Measurements from ENCODE around the gene NCOR2.

Gene NCOR2

GRCh38 chr12:124566997-124567672, at the start of gene NCOR2:
Gene NCOR2, minus strand, starts transcription at chr12:124567612. Its CDS starts 72,361 bp downstream, at chr12:124495251.
- peak; percentile 63 for DNase-seq (ENCODE audit: low spot score)

- no peak for DNase-seq (ENCODE audit: low spot score)
Observed at GRCh38 chr12:124616394-124617221, 49.2 kb upstream of the NCOR2 start.

- DNase-seq (ENCODE audit: low spot score) = no peak
Observed at GRCh38 chr12:124614512-124615292, 47.3 kb upstream of the NCOR2 start.

- no peak for DNase-seq (ENCODE audit: low spot score)
Observed at GRCh38 chr12:124613151-124613585, 45.8 kb upstream of the NCOR2 start.

- no peak for DNase-seq (ENCODE audit: low spot score)
Observed at GRCh38 chr12:124612410-124612680, 44.9 kb upstream of the NCOR2 start.

- DNase-seq (ENCODE audit: low spot score) = no peak
Observed at GRCh38 chr12:124611559-124612409, 44.4 kb upstream of the NCOR2 start.

- no peak for DNase-seq (ENCODE audit: low spot score)
Observed at GRCh38 chr12:124610629-124611558, 43.5 kb upstream of the NCOR2 start.

GRCh38 chr12:124610021-124610612, 42.7 kb upstream of the NCOR2 start:
- DNase-seq (ENCODE audit: low spot score) = no peak

GRCh38 chr12:124609041-124609989, 41.9 kb upstream of the NCOR2 start:
- DNase-seq (ENCODE audit: low spot score) = no peak

GRCh38 chr12:124608450-124608870, 41.0 kb upstream of the NCOR2 start:
- DNase-seq (ENCODE audit: low spot score) = no peak

- no peak for DNase-seq (ENCODE audit: low spot score)
Observed at GRCh38 chr12:124607681-124608425, 40.4 kb upstream of the NCOR2 start.

- no peak for DNase-seq (ENCODE audit: low spot score)
Observed at GRCh38 chr12:124605883-124606774, 38.7 kb upstream of the NCOR2 start.

- no peak for DNase-seq (ENCODE audit: low spot score)
Observed at GRCh38 chr12:124605150-124605882, 37.9 kb upstream of the NCOR2 start.

GRCh38 chr12:124604264-124604680, 36.9 kb upstream of the NCOR2 start:
- DNase-seq (ENCODE audit: low spot score) = no peak

- no peak for DNase-seq (ENCODE audit: low spot score)
Observed at GRCh38 chr12:124603831-124604251, 36.4 kb upstream of the NCOR2 start.

GRCh38 chr12:124603100-124603541, 35.7 kb upstream of the NCOR2 start:
- no peak for DNase-seq (ENCODE audit: low spot score)
